ENCODE results near the gene NT5DC1.

GRCh38 chr6:116278481-116278829 is 177.8 kb downstream of the NT5DC1 start:
- no peak for TF ChIP-seq POLR2A (IDR thresholded peaks at IDR 0.05)
- TF ChIP-seq, protein P1, sequence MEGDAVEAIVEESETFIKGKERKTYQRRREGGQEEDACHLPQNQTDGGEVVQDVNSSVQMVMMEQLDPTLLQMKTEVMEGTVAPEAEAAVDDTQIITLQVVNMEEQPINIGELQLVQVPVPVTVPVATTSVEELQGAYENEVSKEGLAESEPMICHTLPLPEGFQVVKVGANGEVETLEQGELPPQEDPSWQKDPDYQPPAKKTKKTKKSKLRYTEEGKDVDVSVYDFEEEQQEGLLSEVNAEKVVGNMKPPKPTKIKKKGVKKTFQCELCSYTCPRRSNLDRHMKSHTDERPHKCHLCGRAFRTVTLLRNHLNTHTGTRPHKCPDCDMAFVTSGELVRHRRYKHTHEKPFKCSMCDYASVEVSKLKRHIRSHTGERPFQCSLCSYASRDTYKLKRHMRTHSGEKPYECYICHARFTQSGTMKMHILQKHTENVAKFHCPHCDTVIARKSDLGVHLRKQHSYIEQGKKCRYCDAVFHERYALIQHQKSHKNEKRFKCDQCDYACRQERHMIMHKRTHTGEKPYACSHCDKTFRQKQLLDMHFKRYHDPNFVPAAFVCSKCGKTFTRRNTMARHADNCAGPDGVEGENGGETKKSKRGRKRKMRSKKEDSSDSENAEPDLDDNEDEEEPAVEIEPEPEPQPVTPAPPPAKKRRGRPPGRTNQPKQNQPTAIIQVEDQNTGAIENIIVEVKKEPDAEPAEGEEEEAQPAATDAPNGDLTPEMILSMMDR (IDR thresholded peaks at IDR 0.05) = no peak
